NCI-H1092 (cell line): Measurements from ENCODE around the gene MYO10.
"Not testable (repeated sequence)": the region's sequence is repeated elsewhere in the genome, so short reads cannot be mapped to it uniquely, and the experiment has no call there.

Source experiments
- DNase-seq: peaks from one replicate; lab custom pipeline; 2025; lab: John Stamatoyannopoulos, UW

The MYO10 gene

DNA sequence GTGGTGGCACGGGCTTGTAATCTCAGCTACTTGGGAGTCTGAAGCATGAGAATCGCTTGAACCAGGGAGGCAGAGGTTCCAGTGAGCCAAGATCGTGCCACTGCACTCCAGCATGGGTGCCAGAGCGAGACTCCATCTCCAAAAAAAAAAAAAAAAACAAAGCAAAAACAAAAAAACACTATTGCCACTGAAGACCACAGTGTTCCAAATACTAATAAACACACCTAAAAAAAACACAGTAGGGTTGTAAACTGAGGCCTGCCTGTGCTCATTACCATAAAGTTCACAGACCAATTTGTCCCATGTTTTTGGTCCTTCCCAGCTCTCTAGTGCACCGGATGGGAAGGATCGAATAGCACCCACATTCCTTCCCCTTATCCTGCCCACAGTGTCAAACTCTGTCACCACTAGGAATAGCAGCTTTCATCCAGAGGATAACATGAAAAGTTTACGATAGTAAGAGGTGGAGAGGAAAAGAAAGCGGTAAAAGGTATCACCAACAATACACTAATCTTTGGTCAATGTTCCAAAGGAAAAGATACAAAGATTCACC, 49.2 kb downstream of the MYO10 start:
- no peak for DNase-seq

DNA sequence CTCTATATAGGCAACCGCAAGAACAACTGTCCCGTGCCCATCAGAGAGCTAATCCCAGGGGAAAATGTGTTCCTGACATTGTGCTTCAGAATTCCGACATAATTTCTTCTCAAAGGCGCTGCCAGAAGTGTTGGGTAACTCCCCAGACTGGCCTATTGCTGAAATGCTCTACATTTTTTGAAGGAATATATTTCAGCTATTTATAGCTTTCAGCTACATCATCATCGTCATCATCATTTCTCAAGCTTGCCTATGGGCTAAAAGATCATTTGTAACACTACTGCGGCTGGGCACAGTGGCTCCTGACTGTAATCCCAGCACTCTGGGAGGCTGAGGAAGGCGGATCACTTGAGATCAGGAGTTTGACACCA, 49.7 kb downstream of the MYO10 start:
- no peak for DNase-seq

GRCh38 chr5:16885635-16886365, 50.3 kb downstream of the MYO10 start:
- DNase-seq: no peak

- no peak for DNase-seq
These were observed 51.5 kb downstream of the MYO10 start for GRCh38 chr5:16884595-16884994.

- no peak for DNase-seq
These were observed 52.3 kb downstream of the MYO10 start for GRCh38 chr5:16883806-16884205.

- no peak for DNase-seq
These were observed 52.9 kb downstream of the MYO10 start for GRCh38 chr5:16883176-16883575.

DNA sequence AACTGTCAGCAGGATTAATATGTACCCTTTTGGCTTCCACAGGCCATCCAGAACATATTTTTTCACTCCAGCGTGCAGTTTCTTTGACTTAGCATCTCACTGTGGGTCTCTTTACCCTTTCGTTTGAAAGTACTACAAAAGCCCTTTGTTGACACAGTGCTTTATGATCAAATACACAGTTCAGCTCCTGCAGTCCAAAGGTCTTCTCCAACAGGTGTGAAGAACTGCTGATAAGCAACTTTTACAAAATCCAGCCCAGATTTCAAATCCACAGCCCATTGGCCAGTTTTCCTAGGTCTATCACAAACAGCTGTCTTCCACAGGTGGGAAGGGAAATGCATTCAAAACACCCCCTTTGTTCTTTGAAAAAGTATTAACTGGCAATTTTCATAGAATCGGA, 54.8 kb downstream of the MYO10 start:
- DNase-seq: no peak

GRCh38 chr5:16880547-16880946, 55.5 kb downstream of the MYO10 start:
- DNase-seq: no peak

DNA sequence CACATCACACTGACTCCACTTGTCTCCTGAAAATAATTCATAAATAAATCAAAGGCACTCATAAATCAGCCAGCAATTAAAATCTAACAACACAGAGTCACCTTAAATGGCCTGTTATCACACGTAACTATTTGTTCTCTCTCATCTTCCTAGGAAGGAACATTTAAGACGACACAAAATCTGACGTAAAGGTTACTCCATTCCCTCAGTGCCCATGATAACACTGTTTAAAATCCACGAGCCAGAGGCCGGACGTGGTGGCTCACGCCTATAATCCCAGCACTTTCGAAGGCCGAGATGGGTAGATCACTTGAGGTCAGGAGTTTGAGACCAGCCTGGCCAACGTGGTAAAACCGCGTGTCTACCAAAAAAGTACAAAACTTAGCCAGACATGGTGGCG, 56.4 kb downstream of the MYO10 start:
- no peak for DNase-seq

GRCh38 chr5:16879191-16879590, 56.9 kb downstream of the MYO10 start:
- no peak for DNase-seq

- no peak for DNase-seq
These were observed 58.7 kb downstream of the MYO10 start for GRCh38 chr5:16877267-16877935.

DNA sequence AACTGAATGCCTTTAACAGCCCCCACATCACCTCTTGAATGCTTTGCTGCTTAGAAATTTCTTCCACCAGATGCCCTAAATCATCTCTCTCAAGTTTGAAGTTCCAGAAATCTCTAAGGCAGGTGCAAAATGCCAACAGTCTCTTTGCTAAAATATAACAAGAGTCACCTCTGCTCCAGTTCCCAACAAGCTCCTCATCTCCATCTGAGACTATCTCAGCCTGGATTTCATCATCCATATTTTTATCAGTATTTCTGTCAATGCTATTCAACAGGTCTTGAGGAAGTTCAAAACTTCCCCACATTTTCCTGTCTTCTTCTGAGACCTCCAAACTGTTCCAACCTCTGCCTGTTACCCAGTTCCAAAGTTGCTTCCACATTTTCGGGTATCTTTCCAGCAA, 61.7 kb downstream of the MYO10 start:
- not testable (repeated sequence) for DNase-seq

- no peak for DNase-seq
These were observed 64.2 kb downstream of the MYO10 start for GRCh38 chr5:16871746-16872339.

GRCh38 chr5:16870878-16871277, 65.2 kb downstream of the MYO10 start:
- DNase-seq: no peak

DNA sequence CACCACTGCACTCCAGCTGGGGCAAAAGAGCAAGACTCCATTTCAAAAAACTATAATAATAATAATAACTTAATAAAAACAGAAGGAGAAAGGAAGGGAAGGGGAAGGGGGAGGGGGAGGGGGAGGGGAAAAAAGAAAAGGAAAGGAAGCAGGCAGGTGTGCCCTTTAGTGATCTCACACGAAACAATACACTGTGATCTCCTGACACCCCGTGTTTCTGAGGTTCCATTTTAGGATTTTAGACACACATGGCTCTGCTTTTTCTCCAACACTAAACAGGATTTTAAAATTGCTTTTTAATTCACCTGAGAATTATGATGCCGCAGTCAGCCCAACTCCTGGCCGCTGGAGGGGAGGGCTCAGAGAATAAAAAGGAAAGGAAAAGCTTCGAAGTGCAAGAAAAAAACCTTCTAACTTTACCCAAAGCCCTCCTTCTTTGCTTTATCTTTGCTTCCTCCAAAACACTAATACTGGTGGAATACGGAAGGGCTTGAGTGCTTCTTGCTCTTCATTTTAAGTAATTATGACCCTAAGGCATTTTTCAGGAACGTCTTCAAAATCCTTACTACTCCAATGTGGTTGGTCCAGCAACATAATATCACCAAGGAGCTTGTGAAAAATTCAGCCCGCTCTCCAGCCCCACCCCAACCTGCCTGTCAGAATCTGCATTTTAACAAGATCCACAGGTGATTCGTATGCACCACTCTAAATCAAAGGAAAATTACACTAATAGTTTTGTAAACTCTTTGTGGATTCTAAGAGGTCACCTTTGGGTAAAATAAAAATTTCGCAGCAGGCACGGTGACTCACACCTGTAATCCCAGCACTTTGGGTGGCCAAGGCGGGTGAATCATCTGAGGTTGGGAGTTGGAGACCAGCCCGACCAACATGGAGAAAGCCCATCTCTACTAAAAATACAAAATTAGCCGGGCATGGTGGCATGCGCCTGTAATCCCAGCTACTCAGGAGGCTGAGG, 66.0 kb downstream of the MYO10 start:
- no peak for DNase-seq

DNA sequence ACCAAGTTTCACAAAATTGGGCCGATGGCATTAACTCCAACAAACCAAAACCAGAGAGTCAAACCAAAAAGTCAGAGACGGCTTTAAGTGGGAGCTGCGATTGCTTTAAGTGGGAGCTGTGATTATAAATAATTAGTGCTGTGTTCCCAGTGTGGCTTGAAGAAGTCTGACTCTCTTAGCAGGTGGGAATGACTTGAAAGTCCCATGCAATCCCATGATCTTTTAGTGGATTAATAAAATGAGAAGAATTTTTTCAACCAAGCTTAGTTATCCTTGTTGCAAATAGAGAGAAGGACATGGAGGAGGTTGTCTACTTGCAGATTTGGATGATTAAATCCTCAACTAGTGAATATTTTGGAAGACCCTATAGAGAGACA, 68.5 kb downstream of the MYO10 start:
- DNase-seq: no peak

- peak; percentile 74 for DNase-seq
These were observed 69.1 kb downstream of the MYO10 start for GRCh38 chr5:16866795-16867576.

DNA sequence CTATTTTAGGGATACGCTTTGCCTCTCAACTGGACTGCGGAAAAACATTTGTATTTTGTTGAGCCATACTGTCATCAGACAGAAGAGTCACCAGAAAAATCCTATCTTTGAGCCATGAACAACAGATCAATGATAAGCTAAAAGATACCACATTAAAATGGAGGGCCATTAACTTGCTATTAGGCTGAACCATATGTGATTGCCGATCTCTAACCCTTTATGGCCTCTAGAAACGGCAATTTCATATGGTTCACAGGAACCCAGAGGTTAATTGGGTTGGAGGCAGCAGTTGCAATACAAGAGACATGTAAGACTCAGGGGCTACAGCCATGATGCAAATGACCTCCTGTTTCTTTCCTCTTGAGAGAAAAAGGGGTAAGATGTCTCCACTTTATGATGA, 69.8 kb downstream of the MYO10 start:
- peak; percentile 12 for DNase-seq

GRCh38 chr5:16865151-16865550, 70.9 kb downstream of the MYO10 start:
- no peak for DNase-seq

GRCh38 chr5:16864631-16865131, 71.4 kb downstream of the MYO10 start:
- DNase-seq: no peak

- no peak for DNase-seq
These were observed 72.6 kb downstream of the MYO10 start for GRCh38 chr5:16863469-16863946.
